Lower leg skin (tissue), 3 donors: ENCODE results near the gene STRA6.

Source experiments
- CTCF ChIP-seq, 3 donors: fragments of 450-650 bp; IDR thresholded peaks; one replicate each; pipeline ENCODE4 v1.5.1; 2016; ENCODE audit warnings: antibody characterized with exemption in 3 of 3, mild to moderate bottlenecking in 3 of 3, moderate library complexity in 2 of 3
- POLR2A ChIP-seq, 2 donors: fragments of 450-650 bp; IDR thresholded peaks; one replicate each; pipeline ENCODE4 v1.6.1; 2016 to 2017; ENCODE audit warnings: antibody characterized with exemption in 2 of 2, mild to moderate bottlenecking in 1 of 2, moderate library complexity in 1 of 2

- TF ChIP-seq CTCF (IDR thresholded peaks at IDR 0.05) (no peak), POLR2A (IDR thresholded peaks at IDR 0.05) (no peak)
Measured at GRCh38 chr15:74193905-74194304, 8.7 kb downstream of the STRA6 start.
